ENCODE results near the gene SARNP.

SARNP gene

DNA sequence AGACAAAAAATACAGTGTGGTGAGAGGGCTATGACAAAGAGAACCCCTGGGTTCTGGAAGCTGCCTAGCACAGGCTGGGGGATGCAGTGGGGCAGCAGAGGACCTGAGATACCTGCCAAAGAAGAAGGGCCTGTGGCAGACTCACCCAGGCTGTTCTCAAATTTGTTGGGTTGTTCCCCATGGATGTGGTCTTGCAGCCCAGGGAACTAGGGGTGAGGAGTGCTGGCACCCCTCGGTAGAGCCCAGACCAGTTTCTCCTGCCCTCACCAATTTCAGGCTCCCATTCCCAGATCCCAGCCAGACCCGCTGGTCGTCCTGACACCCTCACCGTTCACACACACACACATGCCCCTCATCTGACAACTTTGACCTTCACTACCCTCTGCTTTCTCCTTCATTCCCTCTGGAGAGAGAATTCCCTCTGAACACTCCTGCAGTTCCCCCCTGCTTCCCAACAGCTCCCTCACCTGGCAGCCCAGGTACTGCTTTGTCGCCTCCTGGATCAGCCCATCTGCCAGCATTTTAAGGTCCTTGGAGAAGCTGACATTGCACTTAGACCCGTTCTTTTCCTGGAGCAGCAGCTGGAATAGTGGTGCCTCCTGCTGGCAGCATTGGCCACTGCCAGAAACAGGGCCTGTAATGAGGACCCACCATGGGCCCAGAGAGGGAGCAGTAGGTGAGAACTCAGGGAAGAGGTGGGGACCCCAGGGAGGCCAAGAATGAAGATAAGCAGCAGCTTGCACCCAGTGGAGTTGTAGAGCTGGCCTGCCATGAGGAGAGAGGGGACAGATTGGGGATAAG is 80.5 kb downstream of the SARNP start:
- no peaks in the 10 kb centered on the region for H3K36me3 ChIP-seq (ENCODE audit: low read length)
- H2AFZ ChIP-seq (ENCODE audit: low read depth, low read length, severe bottlenecking), result no peak overlapping the region
- H4K20me1 ChIP-seq (ENCODE audit: low read depth, low read length), result no peaks in the 10 kb centered on the region
- no peaks in the 10 kb centered on the region for H3K9me2 ChIP-seq (replicated peaks; ENCODE audit: insufficient read depth, low read length)
- no peaks in the 10 kb centered on the region for H3K27me3 ChIP-seq (ENCODE audit: low read length)
- no peaks in the 10 kb centered on the region for H3K9me3 ChIP-seq (ENCODE audit: insufficient read depth, low read length)
- H3F3A ChIP-seq (ENCODE audit: insufficient read depth), result peaks cover 7% of the 10 kb centered on the region
- peak overlapping the region; percentile 48; the same call in 1 of the 2 replicates for H3K9ac ChIP-seq (ENCODE audit: low read length)
- H3K27ac ChIP-seq (ENCODE audit: low read depth, low read length), result no peak overlapping the region
- TF ChIP-seq EZH2phosphoT487 (conservative IDR thresholded peaks at IDR 0.05; ENCODE audit: low read length), result no peak
- TF ChIP-seq, protein P1, sequence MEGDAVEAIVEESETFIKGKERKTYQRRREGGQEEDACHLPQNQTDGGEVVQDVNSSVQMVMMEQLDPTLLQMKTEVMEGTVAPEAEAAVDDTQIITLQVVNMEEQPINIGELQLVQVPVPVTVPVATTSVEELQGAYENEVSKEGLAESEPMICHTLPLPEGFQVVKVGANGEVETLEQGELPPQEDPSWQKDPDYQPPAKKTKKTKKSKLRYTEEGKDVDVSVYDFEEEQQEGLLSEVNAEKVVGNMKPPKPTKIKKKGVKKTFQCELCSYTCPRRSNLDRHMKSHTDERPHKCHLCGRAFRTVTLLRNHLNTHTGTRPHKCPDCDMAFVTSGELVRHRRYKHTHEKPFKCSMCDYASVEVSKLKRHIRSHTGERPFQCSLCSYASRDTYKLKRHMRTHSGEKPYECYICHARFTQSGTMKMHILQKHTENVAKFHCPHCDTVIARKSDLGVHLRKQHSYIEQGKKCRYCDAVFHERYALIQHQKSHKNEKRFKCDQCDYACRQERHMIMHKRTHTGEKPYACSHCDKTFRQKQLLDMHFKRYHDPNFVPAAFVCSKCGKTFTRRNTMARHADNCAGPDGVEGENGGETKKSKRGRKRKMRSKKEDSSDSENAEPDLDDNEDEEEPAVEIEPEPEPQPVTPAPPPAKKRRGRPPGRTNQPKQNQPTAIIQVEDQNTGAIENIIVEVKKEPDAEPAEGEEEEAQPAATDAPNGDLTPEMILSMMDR (IDR thresholded peaks at IDR 0.05; ENCODE audit: insufficient read depth, low read length, poor library complexity, severe bottlenecking), result peak; percentile 92
- H3K79me2 ChIP-seq (ENCODE audit: insufficient read depth, low read length), result no peaks in the 10 kb centered on the region
- no peak overlapping the region for H3K4me3 ChIP-seq (ENCODE audit: insufficient read depth, low read length, poor library complexity, severe bottlenecking)
- H3K4me2 ChIP-seq (ENCODE audit: low read depth, low read length, poor library complexity, severe bottlenecking), result peak overlapping the region; percentile 89

DNA sequence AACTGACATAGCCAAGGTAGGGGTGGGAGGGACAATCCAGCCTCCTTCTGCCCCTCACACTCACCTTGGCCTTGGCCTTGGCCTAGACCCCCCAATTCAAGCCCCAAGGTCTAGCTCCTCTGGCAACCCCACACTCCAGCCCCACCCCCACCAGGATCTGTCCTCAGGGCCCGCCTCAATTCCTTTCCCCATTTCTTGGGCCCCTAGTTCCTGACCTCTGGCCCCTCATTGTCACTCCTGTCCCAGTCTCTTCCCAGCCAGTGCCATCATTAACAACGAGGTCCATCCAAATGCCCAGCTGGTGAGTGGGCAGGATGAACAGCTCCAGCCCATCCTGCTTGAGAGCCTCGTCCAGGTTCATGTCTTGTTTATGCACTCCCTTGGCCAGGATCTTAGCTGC is 81.4 kb downstream of the SARNP start:
- no peaks in the 10 kb centered on the region for H3K9me2 ChIP-seq (replicated peaks; ENCODE audit: insufficient read depth, low read length)
- TF ChIP-seq, protein P1 (IDR thresholded peaks at IDR 0.05; ENCODE audit: insufficient read depth, low read length, poor library complexity, severe bottlenecking), result no peak
- TF ChIP-seq EZH2phosphoT487 (conservative IDR thresholded peaks at IDR 0.05; ENCODE audit: low read length), result no peak
- H3K79me2 ChIP-seq (ENCODE audit: insufficient read depth, low read length), result no peaks in the 10 kb centered on the region
- peaks cover 7% of the 10 kb centered on the region for H3F3A ChIP-seq (ENCODE audit: insufficient read depth)
- H3K27ac ChIP-seq (ENCODE audit: low read depth, low read length), result no peak overlapping the region
- H3K36me3 ChIP-seq (ENCODE audit: low read length), result no peaks in the 10 kb centered on the region
- H2AFZ ChIP-seq (ENCODE audit: low read depth, low read length, severe bottlenecking), result no peak overlapping the region
- no peak overlapping the region for H3K4me2 ChIP-seq (ENCODE audit: low read depth, low read length, poor library complexity, severe bottlenecking)
- H3K9me3 ChIP-seq (ENCODE audit: insufficient read depth, low read length), result no peaks in the 10 kb centered on the region
- no peaks in the 10 kb centered on the region for H4K20me1 ChIP-seq (ENCODE audit: low read depth, low read length)
- H3K4me3 ChIP-seq (ENCODE audit: insufficient read depth, low read length, poor library complexity, severe bottlenecking), result no peak overlapping the region
- H3K27me3 ChIP-seq (ENCODE audit: low read length), result no peaks in the 10 kb centered on the region
- no peak overlapping the region for H3K9ac ChIP-seq (ENCODE audit: low read length)

DNA sequence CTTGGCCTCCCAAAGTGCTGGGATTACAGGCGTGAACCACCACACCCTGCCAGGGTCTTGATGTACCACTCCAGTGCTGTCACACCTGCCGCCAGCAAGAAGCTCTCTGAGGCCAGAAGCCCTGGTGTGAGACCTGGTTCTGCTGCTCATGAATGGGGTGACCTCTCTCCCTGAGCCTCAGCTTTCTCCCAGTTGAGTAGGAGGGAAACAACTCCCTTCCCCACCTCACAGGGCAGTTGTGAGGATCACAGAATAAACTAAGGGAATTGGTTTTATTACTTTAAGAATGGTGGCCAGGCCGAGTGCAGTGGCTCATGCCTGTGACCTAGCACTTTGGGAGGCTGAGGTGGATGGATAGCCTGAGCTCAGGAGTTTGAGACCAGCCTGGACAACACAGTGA is 82.9 kb downstream of the SARNP start:
- Histone ChIP-seq H3K36me3 (ENCODE audit: low read length) (no peaks in the 10 kb centered on the region), H2AFZ (ENCODE audit: low read depth, low read length, severe bottlenecking) (no peak overlapping the region), H3K4me3 (ENCODE audit: insufficient read depth, low read length, poor library complexity, severe bottlenecking) (no peak overlapping the region), H3K9me3 (ENCODE audit: insufficient read depth, low read length) (no peaks in the 10 kb centered on the region), H3K27ac (ENCODE audit: low read depth, low read length) (no peak overlapping the region), H3K79me2 (ENCODE audit: insufficient read depth, low read length) (no peaks in the 10 kb centered on the region), H3K9ac (ENCODE audit: low read length) (no peak overlapping the region), H3K4me2 (ENCODE audit: low read depth, low read length, poor library complexity, severe bottlenecking) (no peak overlapping the region), H3K27me3 (ENCODE audit: low read length) (no peaks in the 10 kb centered on the region), H3F3A (ENCODE audit: insufficient read depth) (peaks cover 16% of the 10 kb centered on the region), H3K9me2 (replicated peaks; ENCODE audit: insufficient read depth, low read length) (no peaks in the 10 kb centered on the region), H4K20me1 (ENCODE audit: low read depth, low read length) (no peaks in the 10 kb centered on the region)
- TF ChIP-seq EZH2phosphoT487 (conservative IDR thresholded peaks at IDR 0.05; ENCODE audit: low read length), result no peak
- TF ChIP-seq, protein P1 (IDR thresholded peaks at IDR 0.05; ENCODE audit: insufficient read depth, low read length, poor library complexity, severe bottlenecking), result no peak
